AG04449 (cell line): Measurements from ENCODE around the gene TMCC1.
"Not testable (repeated sequence)": the region's sequence is repeated elsewhere in the genome, so short reads cannot be mapped to it uniquely, and the experiment has no call there.

Source experiments
- CTCF ChIA-PET: fragments of 350-600 bp; formaldehyde crosslinking; extraction: SDS; loops from one replicate; lab custom pipeline; 2021; ENCODE audit warnings: antibody characterized with exemption; lab: Yijun Ruan, JAX
- POLR2A ChIA-PET: fragments of 400-600, 350-600 bp; formaldehyde crosslinking; extraction: SDS; loops from one replicate; lab custom pipeline; 2020; ENCODE audit warnings: antibody characterized with exemption, inconsistent platforms; lab: Yijun Ruan, JAX
- DNase-seq: peaks from one replicate; pipeline ENCODE4 v3.0.0-alpha.2; 2010; ENCODE audit warnings: low read depth, low spot score
- H3K4me3 ChIP-seq: 2 replicates; pipeline ENCODE4 v1.5.1; 2011; ENCODE audit warnings: low read depth, mild to moderate bottlenecking, control low read depth, low read length
- TF ChIP-seq, protein P1 (sequence below): IDR thresholded peaks from one replicate; pipeline ENCODE4 v1.5.1; 2011; ENCODE audit warnings: mild to moderate bottlenecking, moderate library complexity, low read length, control low read depth, inconsistent platforms; ENCODE audit not compliant: insufficient read depth; ENCODE audit errors: missing control alignments

Gene TMCC1

DNA sequence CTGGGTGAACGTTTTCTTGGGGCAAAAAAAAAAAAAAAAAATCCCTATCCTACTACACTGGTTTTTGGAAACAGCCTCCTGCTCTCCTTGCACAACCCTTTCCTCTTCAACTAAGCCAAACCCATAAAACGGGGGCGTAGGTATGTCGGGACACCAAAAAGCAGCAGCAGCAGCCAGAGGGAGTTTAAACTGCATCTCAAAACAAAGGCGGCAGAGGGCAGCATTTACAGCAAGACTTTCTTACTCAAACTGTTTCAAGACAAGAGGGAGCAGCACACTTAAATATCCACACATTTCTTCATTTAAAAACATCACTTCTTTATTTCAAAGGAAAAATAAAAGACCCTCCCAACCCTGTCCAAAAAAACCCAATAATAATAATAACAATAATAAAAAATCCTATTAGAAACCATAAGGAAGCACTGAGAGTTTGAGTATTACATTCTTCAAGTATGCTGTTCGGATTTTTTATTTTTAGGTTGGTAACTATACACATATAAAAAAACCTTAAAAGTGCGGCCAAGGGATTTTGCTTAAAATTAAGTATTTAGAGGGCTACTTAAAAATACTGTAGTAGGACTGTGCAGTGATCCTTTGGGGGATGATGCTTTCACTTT, 243.1 kb downstream of the TMCC1 start:
- POLR2A ChIA-PET, result interaction anchor here (1.0 kb wide), 1 partner anchor 47 kb away, joined by 3 read pairs; no protein-coding TSS in a partner anchor
- H3K4me3 ChIP-seq, result no peak overlapping the region
- CTCF ChIA-PET, result interaction anchor here (0.7 to 6.7 kb wide), 21 partner anchors 8 to 290 kb away, joined by 3 to 215 read pairs (median 5); no protein-coding TSS in a partner anchor
- TF ChIP-seq, protein P1, sequence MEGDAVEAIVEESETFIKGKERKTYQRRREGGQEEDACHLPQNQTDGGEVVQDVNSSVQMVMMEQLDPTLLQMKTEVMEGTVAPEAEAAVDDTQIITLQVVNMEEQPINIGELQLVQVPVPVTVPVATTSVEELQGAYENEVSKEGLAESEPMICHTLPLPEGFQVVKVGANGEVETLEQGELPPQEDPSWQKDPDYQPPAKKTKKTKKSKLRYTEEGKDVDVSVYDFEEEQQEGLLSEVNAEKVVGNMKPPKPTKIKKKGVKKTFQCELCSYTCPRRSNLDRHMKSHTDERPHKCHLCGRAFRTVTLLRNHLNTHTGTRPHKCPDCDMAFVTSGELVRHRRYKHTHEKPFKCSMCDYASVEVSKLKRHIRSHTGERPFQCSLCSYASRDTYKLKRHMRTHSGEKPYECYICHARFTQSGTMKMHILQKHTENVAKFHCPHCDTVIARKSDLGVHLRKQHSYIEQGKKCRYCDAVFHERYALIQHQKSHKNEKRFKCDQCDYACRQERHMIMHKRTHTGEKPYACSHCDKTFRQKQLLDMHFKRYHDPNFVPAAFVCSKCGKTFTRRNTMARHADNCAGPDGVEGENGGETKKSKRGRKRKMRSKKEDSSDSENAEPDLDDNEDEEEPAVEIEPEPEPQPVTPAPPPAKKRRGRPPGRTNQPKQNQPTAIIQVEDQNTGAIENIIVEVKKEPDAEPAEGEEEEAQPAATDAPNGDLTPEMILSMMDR, result peak; percentile 67
- peak; percentile 61 for DNase-seq

DNA sequence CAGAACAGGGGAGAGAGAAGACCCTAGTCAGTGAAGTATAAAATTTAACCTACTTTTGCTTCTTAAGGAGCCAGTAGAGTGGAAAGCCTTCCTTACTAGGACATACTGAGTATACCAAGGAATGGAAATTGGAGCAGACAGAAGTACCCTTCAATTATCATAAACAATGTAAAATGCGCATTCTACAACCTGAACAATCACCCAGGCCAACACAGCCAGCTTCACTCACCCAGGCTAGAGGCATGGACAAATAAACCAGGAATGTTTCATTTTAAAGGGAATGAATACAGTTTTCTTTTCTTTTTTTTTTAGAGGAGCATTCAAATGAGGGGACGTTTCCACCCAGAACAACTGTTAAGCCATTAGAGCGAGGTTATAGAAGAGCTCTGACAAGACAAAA, 245.1 kb downstream of the TMCC1 start:
- CTCF ChIA-PET, result interaction anchor here (1.0 to 6.7 kb wide), 10 partner anchors 10 to 458 kb away, joined by 3 to 215 read pairs (median 7); no protein-coding TSS in a partner anchor
- POLR2A ChIA-PET, result no interaction called here
- no peak for DNase-seq

DNA sequence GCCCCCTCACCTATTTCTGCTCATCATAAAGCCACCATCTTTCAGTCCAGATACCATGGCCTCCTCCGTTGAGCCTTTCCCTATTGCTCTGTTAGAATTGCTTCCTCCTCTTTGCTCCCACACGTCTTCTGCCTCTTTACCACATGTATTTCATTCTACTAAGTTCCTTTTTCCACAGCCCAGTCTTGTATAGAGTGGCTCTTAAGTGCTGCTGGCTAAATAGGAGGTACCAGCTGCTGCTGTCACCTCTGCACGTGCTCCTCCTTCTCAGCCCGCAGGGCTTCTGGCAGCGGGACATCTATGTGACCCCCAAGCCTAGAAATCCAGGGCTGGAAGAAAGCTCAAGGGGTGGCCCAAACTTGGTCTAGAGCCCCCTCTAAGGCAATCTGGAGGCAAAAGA, 248.2 kb downstream of the TMCC1 start:
- ChIA-PET POLR2A (no interaction called here), CTCF (interaction anchor here (1.5 to 6.7 kb wide), 3 partner anchors 155 to 203 kb away, joined by 3 to 215 read pairs (median 13); no protein-coding TSS in a partner anchor)
- no peak overlapping the region for H3K4me3 ChIP-seq
- no peak for DNase-seq
- TF ChIP-seq, protein P1, result no peak

More for the DNA sequence above, 245.1 kb downstream of the TMCC1 start:
- TF ChIP-seq, protein P1, result no peak
- no peak overlapping the region for H3K4me3 ChIP-seq

DNA sequence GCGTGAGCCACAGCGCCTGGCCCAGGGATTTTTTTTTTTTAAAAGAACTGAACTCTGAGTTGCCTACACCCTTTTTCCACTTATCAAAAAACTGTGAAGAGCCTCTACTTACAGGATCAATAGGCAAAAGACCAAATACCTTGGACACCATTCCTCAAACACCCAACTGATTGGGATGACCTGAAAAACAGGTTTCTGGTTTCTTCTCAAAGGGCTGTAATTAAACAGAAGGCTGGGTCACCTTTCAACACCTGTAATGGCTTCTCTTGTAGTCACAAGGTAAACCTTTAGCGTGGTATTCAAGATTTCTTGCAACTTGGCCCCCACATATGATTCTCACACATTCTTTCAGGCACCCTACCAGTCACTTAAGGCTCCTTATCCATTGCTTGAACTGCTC, 248.7 kb downstream of the TMCC1 start:
- ChIA-PET POLR2A (no interaction called here), CTCF (interaction anchor here (2.7 to 6.7 kb wide), 2 partner anchors 155 to 181 kb away, joined by 13 to 215 read pairs; no protein-coding TSS in a partner anchor)
- no peak overlapping the region for H3K4me3 ChIP-seq
- DNase-seq, result no peak
- TF ChIP-seq, protein P1, result no peak

DNA sequence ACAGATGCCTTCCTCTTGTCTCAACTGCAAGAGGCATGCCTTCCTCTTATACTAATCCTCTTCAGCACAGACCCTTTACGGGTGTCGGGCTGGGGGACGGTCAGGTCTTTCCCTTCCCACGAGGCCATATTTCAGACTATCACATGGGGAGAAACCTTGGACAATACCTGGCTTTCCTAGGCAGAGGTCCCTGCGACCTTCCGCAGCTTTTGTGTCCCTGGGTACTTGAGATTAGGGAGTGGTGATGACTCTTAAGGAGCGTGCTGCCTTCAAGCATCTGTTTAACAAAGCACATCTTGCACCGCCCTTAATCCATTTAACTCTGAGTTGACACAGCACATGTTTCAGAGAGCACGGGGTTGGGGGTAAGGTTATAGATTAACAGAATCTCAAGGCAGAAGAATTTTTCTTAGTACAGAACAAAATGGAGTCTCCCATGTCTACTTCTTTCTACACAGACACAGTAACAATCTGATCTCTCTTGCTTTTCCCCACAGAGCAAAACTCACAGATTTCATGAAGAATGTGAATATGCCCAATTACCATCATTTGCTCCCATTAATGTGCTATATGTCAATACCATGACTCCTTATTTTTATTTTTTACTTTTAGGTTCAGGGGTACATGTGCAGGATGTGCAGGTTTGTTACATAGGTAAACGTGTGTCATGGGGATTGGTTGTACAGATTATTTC, 251.8 kb downstream of the TMCC1 start:
- POLR2A ChIA-PET, H3K4me3 ChIP-seq, CTCF ChIA-PET, DNase-seq: not testable (repeated sequence)

DNA sequence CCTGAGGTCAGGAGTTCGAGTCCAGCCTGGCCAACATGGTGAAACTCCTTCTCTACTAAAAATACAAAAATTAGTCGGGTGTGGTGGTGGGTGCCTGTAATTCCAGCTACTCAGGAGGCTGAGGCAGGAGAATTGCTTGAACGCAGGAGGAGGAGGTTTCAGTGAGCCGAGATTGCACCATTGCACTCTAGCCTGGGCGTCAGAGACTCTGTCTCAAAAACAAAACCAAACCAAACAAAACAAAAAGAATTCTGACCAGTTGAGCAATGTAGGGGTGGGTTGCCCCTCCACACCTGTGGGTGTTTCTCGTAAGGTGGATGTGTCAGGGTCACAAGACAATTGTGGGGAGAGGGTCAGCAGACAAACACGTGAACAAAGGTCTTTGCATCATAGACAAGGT, 252.5 kb downstream of the TMCC1 start:
- DNase-seq, POLR2A ChIA-PET, H3K4me3 ChIP-seq: not testable (repeated sequence)
- CTCF ChIA-PET, result interaction anchor here (1.0 kb wide), 1 partner anchor 14 kb away, joined by 3 read pairs; no protein-coding TSS in a partner anchor

DNA sequence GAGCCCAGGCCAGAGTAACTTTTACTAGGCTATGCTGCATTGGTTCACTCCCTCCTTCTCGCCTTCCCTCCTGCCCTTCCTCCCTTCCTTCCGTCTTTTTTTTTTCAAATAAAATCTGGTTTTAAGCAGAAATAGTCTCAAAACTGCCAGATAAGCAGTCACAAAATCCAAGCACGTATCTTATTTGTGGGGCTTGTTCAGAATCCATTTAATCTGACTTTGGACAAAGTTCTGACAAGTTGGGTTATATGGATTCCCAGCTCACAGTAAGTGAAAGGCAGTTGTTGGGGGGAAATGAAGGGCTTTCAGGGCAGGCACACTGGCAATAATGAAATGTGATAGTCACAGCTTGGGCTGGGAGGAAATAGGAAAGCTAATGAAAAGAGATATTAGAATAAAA, 255.0 kb downstream of the TMCC1 start:
- CTCF ChIA-PET, result interaction anchor here (0.6 to 2.6 kb wide), 8 partner anchors 9 to 304 kb away, joined by 3 to 8 read pairs (median 4); no protein-coding TSS in a partner anchor
- POLR2A ChIA-PET, result no interaction called here
- H3K4me3 ChIP-seq, result no peak overlapping the region
- TF ChIP-seq, protein P1, result no peak
- no peak for DNase-seq
